Choroid plexus epithelial cell (primary cell): ENCODE data around the gene PPP1R14C.

Experiments used
- DNase-seq: peaks from one replicate; pipeline ENCODE4 v3.0.0-alpha.2; 2010; ENCODE audit warnings: low read depth
- H3K4me3 ChIP-seq: 2 replicates; pipeline ENCODE4 v1.5.1; 2011; ENCODE audit warnings: low read depth, mild to moderate bottlenecking, control low read depth, low read length, moderate library complexity
- TF ChIP-seq, protein P1 (sequence below): conservative IDR thresholded peaks from 2 replicates; pipeline ENCODE4 v1.5.1; 2011; ENCODE audit warnings: low read depth, mild to moderate bottlenecking, control low read depth, inconsistent platforms, low read length, moderate library complexity

PPP1R14C gene

DNA sequence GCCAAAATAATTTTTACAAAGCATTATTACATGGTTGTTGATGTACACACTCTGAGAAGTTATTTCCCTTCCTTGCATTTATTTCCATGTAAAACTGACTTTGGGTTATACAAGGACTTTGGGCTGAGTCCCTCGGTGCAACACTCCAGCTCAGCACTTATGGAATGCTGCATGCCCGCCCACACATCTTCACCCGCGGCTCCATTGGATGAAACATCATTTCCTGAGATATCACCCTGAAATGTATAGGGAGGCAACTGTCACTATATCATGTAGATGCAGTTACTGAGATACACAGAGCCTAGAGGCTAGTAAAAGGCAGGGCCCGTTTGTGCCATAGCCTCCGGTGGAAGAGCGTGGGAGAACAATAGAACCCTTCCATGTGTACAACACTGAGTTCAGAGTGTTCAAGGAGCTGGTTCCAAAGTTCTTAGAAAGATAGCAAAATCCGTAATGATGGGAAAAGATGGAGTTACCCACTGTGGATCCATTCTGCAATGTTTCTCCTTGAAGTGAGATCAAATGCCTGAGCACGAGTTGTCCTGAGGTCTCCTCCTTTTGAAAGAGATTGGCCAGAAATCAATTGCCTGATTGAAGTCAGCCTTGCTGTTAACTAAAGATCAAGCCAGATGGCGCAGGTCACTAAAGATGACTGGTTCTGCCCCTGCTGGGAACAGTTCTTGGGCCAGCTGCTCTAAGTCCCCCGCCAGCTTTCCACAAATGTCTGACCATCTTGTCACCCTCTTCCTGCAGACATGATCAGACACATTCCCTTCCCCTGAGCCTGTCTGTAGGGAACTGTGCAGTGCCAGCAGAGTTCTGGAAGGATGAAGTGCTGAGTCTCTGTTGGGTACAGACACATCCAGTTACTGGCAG lies 125.1 kb downstream of the PPP1R14C start:
- DNase-seq, result peak; percentile 58
- TF ChIP-seq, protein P1, sequence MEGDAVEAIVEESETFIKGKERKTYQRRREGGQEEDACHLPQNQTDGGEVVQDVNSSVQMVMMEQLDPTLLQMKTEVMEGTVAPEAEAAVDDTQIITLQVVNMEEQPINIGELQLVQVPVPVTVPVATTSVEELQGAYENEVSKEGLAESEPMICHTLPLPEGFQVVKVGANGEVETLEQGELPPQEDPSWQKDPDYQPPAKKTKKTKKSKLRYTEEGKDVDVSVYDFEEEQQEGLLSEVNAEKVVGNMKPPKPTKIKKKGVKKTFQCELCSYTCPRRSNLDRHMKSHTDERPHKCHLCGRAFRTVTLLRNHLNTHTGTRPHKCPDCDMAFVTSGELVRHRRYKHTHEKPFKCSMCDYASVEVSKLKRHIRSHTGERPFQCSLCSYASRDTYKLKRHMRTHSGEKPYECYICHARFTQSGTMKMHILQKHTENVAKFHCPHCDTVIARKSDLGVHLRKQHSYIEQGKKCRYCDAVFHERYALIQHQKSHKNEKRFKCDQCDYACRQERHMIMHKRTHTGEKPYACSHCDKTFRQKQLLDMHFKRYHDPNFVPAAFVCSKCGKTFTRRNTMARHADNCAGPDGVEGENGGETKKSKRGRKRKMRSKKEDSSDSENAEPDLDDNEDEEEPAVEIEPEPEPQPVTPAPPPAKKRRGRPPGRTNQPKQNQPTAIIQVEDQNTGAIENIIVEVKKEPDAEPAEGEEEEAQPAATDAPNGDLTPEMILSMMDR, result no peak
- H3K4me3 ChIP-seq, result no peak overlapping the region

- TF ChIP-seq, protein P1, result no peak
- no peak for DNase-seq
- no peak overlapping the region for H3K4me3 ChIP-seq
These were observed 126.4 kb downstream of the PPP1R14C start for GRCh38 chr6:150269130-150269856.

GRCh38 chr6:150269857-150270223 lies 127.0 kb downstream of the PPP1R14C start:
- TF ChIP-seq, protein P1, result no peak
- H3K4me3 ChIP-seq, result no peak overlapping the region
- no peak for DNase-seq

DNA sequence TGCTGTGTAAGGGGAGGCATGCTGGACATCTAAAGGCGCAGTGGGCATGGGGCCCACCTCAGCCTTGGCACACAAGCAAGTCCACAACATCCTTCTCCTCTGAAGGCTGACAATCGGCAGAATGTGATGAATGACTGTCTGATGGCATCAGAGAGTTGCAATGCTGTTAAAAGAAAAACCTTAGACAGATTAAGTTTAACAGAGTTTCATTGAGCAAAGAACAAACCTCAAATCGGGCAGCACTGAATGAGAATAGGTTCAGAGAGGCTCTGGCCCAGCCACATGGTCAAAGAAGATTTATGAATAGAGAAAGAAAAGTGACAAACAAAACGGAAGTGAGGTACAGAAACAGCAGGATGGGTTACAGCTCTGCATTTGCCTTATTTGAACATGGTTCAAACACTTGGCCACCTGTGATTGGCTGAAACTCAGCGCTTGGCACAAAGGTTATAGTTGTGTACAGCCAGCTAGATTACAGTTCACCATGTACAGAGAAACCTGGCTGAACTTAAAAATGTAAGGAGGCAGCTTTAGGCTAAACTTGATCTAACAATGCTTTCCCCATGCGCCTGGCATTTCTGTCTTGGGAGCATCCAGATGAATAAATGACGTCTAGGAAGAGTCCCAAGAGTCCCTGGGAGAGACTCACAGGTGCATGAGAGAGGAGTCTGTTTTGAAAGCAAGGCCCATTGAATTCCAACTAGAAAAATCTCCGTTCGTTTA lies 127.6 kb downstream of the PPP1R14C start:
- no peak overlapping the region for H3K4me3 ChIP-seq
- DNase-seq, result no peak
- TF ChIP-seq, protein P1, result no peak

DNA sequence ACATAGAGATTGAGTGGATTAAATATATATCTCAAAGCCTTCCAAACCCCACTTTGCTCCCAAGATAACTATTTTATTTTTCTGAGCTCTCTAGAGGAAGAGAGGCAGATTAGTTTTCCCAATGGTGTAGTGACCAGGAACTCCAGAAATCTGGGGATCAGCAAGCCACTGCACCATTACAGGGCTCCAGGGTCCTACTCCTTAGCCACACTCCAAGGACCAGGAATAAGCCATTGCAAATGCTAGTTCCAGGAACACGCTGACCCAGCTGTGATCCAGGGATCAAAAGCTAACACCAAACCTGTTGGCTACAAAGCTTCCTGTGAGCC lies 128.3 kb downstream of the PPP1R14C start:
- no peak for DNase-seq
- H3K4me3 ChIP-seq, result no peak overlapping the region
- TF ChIP-seq, protein P1, result no peak

DNA sequence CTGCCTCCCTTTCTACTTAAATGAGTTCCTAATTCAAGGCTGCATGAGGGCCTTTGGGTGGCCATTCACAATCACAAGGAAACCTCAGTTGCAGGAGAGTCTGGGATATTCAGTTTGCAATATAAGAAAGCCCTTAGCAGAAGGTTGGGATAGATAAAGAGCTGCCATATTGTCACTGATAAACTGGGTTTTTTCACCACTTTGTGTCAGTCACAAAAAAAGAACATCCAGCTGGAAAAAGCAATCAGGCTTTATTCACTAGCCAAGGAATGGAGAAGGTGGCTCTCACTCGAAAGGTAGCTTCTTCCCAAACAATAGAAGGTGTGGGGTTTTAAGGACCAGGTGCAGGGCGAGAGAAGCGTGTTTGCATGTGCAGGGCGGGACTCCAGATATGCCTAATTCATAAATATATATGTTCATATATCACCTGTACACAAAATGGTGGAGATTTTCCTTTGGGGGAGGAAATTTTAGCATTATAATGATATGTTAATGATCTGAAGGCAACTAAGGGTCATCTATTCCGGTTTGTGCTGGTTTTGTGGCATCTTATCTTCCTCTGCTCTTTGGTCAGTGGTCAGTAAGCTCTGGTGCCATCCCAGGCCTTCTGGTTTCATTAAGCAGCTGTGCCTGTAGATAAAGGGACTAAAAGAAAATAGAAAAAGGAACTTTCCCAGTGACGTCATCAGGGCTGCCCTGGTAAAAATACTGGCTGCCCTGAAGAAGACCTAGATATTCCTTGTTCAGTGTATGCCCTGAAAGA lies 128.8 kb downstream of the PPP1R14C start:
- no peak overlapping the region for H3K4me3 ChIP-seq
- DNase-seq, result no peak
- TF ChIP-seq, protein P1, result no peak
